HEK293 (cell line): ENCODE measurements around the gene FAHD2A.
A peak's percentile ranks its signal among the peaks of the same experiment; 100 is the strongest.

Experiments used
- CTCF ChIA-PET: fragments of 350-600 bp; formaldehyde crosslinking; extraction: SDS; loops from one replicate; lab custom pipeline; 2021; ENCODE audit warnings: antibody characterized with exemption; lab: Yijun Ruan, JAX
- POLR2A ChIA-PET: fragments of 300-600 bp; formaldehyde crosslinking; extraction: SDS; loops from one replicate; lab custom pipeline; 2020; ENCODE audit warnings: antibody characterized with exemption, inconsistent platforms; lab: Yijun Ruan, JAX
- H3K27ac ChIP-seq: fragments of 200-500 bp; sonication (Bioruptor generic); 2 replicates; pipeline ENCODE4 v1.5.1; 2014; ENCODE audit warnings: low read depth, low read length, control low read depth, inconsistent platforms; ENCODE audit errors: extremely low read depth
- H3K36me3 ChIP-seq, 2 experiments: fragments of 200-500 bp in 1 of 2; sonication (Bioruptor generic) in 1 of 2; 1 replicate in 1 of 2; 2 replicates in 1 of 2; pipeline ENCODE4 v1.5.1; 2014 to 2017; ENCODE audit warnings: inconsistent platforms in 2 of 2, low read length in 2 of 2; ENCODE audit not compliant: control insufficient read depth in 2 of 2, insufficient read depth in 1 of 2
- H3K4me1 ChIP-seq: fragments of 200-500 bp; sonication (Bioruptor generic); 2 replicates; pipeline ENCODE4 v1.5.1; 2014; ENCODE audit warnings: mild to moderate bottlenecking, low read length, inconsistent platforms; ENCODE audit not compliant: control insufficient read depth, insufficient read depth
- H3K4me3 ChIP-seq: 2 replicates; pipeline ENCODE4 v1.5.1; 2011; ENCODE audit warnings: low read depth, mild to moderate bottlenecking, control low read depth, low read length, moderate library complexity
- H3K9me3 ChIP-seq: fragments of 200-500 bp; sonication (Bioruptor generic); 2 replicates; pipeline ENCODE4 v1.5.1; 2014; ENCODE audit warnings: low read depth, low read length, inconsistent platforms; ENCODE audit not compliant: control insufficient read depth, insufficient read depth
- BCL11B ChIP-seq: fragments of 450-650 bp; formaldehyde crosslinking; IDR thresholded peaks from 2 replicates; pipeline ENCODE4 v1.5.1; 2016; ENCODE audit warnings: low read depth, missing biosample characterization, missing genetic modification characterization
- GLIS1 ChIP-seq: fragments of 450-650 bp; formaldehyde crosslinking; IDR thresholded peaks from 2 replicates; pipeline ENCODE4 v1.5.1; 2016; ENCODE audit warnings: missing biosample characterization, missing genetic modification characterization
- KLF8 ChIP-seq: fragments of 450-650 bp; formaldehyde crosslinking; IDR thresholded peaks from 2 replicates; pipeline ENCODE4 v1.5.1; 2016; ENCODE audit warnings: missing biosample characterization, missing genetic modification characterization
- KLF9 ChIP-seq: fragments of 450-650 bp; formaldehyde crosslinking; IDR thresholded peaks from 2 replicates; pipeline ENCODE4 v1.5.1; 2016; ENCODE audit warnings: missing biosample characterization, missing genetic modification characterization, low read depth
- OSR2 ChIP-seq: fragments of 450-650 bp; formaldehyde crosslinking; IDR thresholded peaks from 2 replicates; pipeline ENCODE4 v1.5.1; 2016; ENCODE audit warnings: missing biosample characterization, missing genetic modification characterization
- SP2 ChIP-seq: fragments of 450-650 bp; formaldehyde crosslinking; IDR thresholded peaks from 2 replicates; pipeline ENCODE4 v1.5.1; 2016; ENCODE audit warnings: missing biosample characterization, missing genetic modification characterization
- WT1 ChIP-seq: fragments of 450-650 bp; formaldehyde crosslinking; IDR thresholded peaks from 2 replicates; pipeline ENCODE4 v1.5.1; 2016; ENCODE audit warnings: missing biosample characterization, missing genetic modification characterization
- ZIC2 ChIP-seq: fragments of 450-650 bp; formaldehyde crosslinking; IDR thresholded peaks from 2 replicates; pipeline ENCODE4 v1.5.1; 2016; ENCODE audit warnings: missing biosample characterization, missing genetic modification characterization
- ZNF114 ChIP-seq: fragments of 450-650 bp; formaldehyde crosslinking; IDR thresholded peaks from 2 replicates; pipeline ENCODE4 v1.5.0; 2017; ENCODE audit warnings: missing biosample characterization, missing genetic modification characterization
- ZNF23 ChIP-seq: fragments of 450-650 bp; formaldehyde crosslinking; IDR thresholded peaks from 2 replicates; pipeline ENCODE4 v1.5.1; 2016; ENCODE audit warnings: missing biosample characterization, missing genetic modification characterization, borderline replicate concordance
- ZNF266 ChIP-seq: fragments of 450-650 bp; formaldehyde crosslinking; IDR thresholded peaks from 2 replicates; pipeline ENCODE4 v1.5.1; 2016; ENCODE audit warnings: missing biosample characterization, missing genetic modification characterization, low read depth
- ZNF391 ChIP-seq: fragments of 450-650 bp; formaldehyde crosslinking; IDR thresholded peaks from 2 replicates; pipeline ENCODE4 v1.5.1; 2016; ENCODE audit warnings: low read depth, missing biosample characterization, missing genetic modification characterization, borderline replicate concordance
- ZNF521 ChIP-seq: fragments of 450-650 bp; formaldehyde crosslinking; IDR thresholded peaks from 2 replicates; pipeline ENCODE4 v1.5.1; 2017; ENCODE audit warnings: missing biosample characterization, mild to moderate bottlenecking, missing genetic modification characterization
- ZNF626 ChIP-seq: fragments of 450-650 bp; sonication (Bioruptor Pico); formaldehyde crosslinking; IDR thresholded peaks from 2 replicates; pipeline ENCODE4 v1.5.1; 2018; ENCODE audit warnings: missing biosample characterization, missing genetic modification characterization, inconsistent platforms
- ZNF660 ChIP-seq: fragments of 450-650 bp; IDR thresholded peaks from 2 replicates; pipeline ENCODE4 v1.5.1; 2018; ENCODE audit warnings: missing biosample characterization, mild to moderate bottlenecking, missing genetic modification characterization
- ZNF707 ChIP-seq: fragments of 450-650 bp; formaldehyde crosslinking; IDR thresholded peaks from 2 replicates; pipeline ENCODE4 v1.5.1; 2016; ENCODE audit warnings: missing biosample characterization, missing genetic modification characterization
- TF ChIP-seq, protein P1 (sequence below): fragments of 450-650 bp; formaldehyde crosslinking; IDR thresholded peaks from 2 replicates; pipeline ENCODE4 v1.5.1; 2016; ENCODE audit warnings: missing biosample characterization, missing genetic modification characterization
- TF ChIP-seq, protein P2 (sequence below): fragments of 450-650 bp; formaldehyde crosslinking; IDR thresholded peaks from 2 replicates; pipeline ENCODE4 v1.5.1; 2016; ENCODE audit warnings: missing biosample characterization, missing genetic modification characterization
- TF ChIP-seq, protein P3 (sequence below): fragments of 450-650 bp; formaldehyde crosslinking; IDR thresholded peaks from 2 replicates; pipeline ENCODE4 v1.5.1; 2017; ENCODE audit warnings: missing biosample characterization, missing genetic modification characterization

FAHD2A gene

DNA sequence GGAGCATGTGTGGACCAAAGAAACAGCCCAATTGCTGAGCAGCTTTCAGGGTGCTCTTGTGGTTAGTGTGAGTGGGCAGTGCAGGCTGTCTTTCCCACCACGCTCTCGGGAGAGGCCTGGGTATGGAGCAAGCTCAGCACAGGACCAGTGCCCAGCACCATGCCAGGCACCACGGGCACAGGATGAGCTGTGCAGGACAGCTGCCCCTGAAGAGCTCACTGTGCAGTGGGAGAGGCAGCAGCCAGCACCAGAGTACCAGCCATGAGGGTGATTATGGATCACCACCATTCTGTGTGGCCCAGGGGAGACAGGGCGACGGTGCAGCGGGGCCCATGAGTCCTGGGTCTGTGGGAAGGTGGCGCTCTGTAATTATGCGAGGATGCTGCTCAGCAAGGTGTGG, 29.7 kb upstream of the FAHD2A start:
- ChIA-PET POLR2A (no interaction called here), CTCF (no interaction called here)

DNA sequence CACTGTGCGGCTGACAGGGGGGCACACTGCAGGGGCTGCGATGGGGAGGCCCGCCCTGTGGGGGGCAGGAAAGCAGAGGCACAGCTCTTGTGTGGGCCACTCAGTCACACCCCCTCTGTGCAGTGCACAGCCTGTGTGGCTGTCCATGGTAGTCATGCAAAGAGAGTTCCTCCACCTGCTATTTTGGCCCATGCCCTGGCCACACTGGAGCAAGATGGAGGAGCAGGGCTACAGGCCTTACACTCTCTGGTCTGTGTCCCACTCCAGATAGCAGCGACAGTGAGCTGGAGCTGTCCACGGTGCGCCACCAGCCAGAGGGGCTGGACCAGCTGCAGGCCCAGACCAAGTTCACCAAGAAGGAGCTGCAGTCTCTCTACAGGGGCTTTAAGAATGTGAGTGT, 28.5 kb upstream of the FAHD2A start:
- no peak overlapping the region for H3K27ac ChIP-seq
- no peaks in the 10 kb centered on the region for H3K9me3 ChIP-seq
- TF ChIP-seq, protein P1, sequence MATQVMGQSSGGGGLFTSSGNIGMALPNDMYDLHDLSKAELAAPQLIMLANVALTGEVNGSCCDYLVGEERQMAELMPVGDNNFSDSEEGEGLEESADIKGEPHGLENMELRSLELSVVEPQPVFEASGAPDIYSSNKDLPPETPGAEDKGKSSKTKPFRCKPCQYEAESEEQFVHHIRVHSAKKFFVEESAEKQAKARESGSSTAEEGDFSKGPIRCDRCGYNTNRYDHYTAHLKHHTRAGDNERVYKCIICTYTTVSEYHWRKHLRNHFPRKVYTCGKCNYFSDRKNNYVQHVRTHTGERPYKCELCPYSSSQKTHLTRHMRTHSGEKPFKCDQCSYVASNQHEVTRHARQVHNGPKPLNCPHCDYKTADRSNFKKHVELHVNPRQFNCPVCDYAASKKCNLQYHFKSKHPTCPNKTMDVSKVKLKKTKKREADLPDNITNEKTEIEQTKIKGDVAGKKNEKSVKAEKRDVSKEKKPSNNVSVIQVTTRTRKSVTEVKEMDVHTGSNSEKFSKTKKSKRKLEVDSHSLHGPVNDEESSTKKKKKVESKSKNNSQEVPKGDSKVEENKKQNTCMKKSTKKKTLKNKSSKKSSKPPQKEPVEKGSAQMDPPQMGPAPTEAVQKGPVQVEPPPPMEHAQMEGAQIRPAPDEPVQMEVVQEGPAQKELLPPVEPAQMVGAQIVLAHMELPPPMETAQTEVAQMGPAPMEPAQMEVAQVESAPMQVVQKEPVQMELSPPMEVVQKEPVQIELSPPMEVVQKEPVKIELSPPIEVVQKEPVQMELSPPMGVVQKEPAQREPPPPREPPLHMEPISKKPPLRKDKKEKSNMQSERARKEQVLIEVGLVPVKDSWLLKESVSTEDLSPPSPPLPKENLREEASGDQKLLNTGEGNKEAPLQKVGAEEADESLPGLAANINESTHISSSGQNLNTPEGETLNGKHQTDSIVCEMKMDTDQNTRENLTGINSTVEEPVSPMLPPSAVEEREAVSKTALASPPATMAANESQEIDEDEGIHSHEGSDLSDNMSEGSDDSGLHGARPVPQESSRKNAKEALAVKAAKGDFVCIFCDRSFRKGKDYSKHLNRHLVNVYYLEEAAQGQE (tag by site-specific recombination): peak; percentile 84
- TF ChIP-seq ZNF521 (tag by site-specific recombination) (no peak), ZIC2 (tag by site-specific recombination) (0 out of 2 replicates have a peak, but pooled peaks have one; percentile 27), GLIS1 (peak; percentile 35; the same call in 1 of the 2 replicates)
- no peak overlapping the region for H3K4me3 ChIP-seq
- no peaks in the 10 kb centered on the region for H3K4me1 ChIP-seq
- ChIA-PET CTCF (no interaction called here), POLR2A (no interaction called here)
- no peaks in the 10 kb centered on the region for H3K36me3 ChIP-seq

More for the DNA sequence above, 29.7 kb upstream of the FAHD2A start:
- H3K27ac ChIP-seq: no peak overlapping the region
- no peak for TF ChIP-seq ZNF114 (tag by site-specific recombination)
- TF ChIP-seq ZNF266: no peak
- TF ChIP-seq, all 188 proteins: peak for 0
- Histone ChIP-seq H3K9me3 (no peaks in the 10 kb centered on the region), H3K4me3 (no peak overlapping the region), H3K36me3 (no peaks in the 10 kb centered on the region), H3K4me1 (no peaks in the 10 kb centered on the region)

DNA sequence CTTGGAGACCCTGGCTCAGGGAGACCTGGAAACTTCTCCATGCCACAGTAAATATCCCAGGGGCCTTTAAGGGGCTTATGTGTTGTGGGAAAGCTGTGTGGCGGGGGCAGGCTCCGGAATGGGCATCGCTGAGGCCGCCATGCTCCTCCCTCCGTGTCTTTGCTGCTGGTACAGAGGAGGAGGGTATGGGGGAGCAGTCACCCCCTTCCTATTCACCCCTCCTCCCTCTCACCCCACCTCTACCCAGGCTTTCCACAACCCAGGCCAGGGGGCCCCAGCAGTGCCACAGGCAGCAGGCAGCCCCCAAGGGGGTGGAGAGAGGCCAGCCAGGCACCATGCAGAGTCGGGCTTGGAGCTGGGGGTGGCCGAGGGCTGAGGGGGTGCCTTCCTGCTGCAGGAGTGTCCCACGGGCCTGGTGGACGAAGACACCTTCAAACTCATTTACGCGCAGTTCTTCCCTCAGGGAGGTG, 28.0 kb upstream of the FAHD2A start:
- TF ChIP-seq ZNF707 (tag by site-specific recombination) (no peak), WT1 (tag by site-specific recombination) (no peak), ZNF660 (no peak), KLF9 (tag by site-specific recombination) (no peak), ZNF114 (tag by site-specific recombination) (no peak), ZNF626 (no peak), KLF8 (tag by site-specific recombination) (no peak), SP2 (no peak), ZNF23 (tag by site-specific recombination) (no peak), ZNF391 (tag by site-specific recombination) (no peak), OSR2 (tag by site-specific recombination) (no peak), BCL11B (tag by site-specific recombination) (no peak)
- TF ChIP-seq, protein P2, sequence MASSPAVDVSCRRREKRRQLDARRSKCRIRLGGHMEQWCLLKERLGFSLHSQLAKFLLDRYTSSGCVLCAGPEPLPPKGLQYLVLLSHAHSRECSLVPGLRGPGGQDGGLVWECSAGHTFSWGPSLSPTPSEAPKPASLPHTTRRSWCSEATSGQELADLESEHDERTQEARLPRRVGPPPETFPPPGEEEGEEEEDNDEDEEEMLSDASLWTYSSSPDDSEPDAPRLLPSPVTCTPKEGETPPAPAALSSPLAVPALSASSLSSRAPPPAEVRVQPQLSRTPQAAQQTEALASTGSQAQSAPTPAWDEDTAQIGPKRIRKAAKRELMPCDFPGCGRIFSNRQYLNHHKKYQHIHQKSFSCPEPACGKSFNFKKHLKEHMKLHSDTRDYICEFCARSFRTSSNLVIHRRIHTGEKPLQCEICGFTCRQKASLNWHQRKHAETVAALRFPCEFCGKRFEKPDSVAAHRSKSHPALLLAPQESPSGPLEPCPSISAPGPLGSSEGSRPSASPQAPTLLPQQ (tag by site-specific recombination): no peak
- TF ChIP-seq, protein P3, sequence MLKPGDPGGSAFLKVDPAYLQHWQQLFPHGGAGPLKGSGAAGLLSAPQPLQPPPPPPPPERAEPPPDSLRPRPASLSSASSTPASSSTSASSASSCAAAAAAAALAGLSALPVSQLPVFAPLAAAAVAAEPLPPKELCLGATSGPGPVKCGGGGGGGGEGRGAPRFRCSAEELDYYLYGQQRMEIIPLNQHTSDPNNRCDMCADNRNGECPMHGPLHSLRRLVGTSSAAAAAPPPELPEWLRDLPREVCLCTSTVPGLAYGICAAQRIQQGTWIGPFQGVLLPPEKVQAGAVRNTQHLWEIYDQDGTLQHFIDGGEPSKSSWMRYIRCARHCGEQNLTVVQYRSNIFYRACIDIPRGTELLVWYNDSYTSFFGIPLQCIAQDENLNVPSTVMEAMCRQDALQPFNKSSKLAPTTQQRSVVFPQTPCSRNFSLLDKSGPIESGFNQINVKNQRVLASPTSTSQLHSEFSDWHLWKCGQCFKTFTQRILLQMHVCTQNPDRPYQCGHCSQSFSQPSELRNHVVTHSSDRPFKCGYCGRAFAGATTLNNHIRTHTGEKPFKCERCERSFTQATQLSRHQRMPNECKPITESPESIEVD (tag by site-specific recombination): no peak
- Histone ChIP-seq H3K27ac (no peak overlapping the region), H3K36me3 (no peaks in the 10 kb centered on the region), H3K9me3 (no peaks in the 10 kb centered on the region), H3K4me1 (no peaks in the 10 kb centered on the region), H3K4me3 (no peak overlapping the region)
- ChIA-PET CTCF (no interaction called here), POLR2A (no interaction called here)
